Activated gamma-delta T cell (primary cell): ENCODE results near the gene TCF7.

Experiments used
- DNase-seq: peaks from one replicate; lab custom pipeline; 2025; lab: John Stamatoyannopoulos, UW

Gene TCF7

DNA sequence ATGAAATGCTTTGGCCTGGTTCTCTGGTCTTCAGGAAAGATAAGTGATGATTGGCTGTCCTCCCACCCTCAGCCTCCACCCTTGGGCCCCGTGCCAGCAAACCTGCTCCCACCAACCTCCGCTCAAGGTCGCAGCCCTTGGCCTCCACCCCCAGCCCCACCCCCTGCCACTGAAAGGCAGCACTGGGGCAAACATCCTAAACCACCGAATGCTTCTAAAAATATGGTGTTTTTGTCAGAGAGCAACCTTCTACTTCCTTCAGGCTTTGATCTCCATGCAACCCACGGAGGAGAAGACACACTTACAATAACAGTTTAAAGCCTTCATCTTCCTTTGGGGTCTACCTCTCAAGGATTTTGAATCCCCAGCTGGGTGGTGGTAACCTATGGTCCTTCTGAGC, 24.0 kb upstream of the TCF7 start:
- no peak for DNase-seq

DNA sequence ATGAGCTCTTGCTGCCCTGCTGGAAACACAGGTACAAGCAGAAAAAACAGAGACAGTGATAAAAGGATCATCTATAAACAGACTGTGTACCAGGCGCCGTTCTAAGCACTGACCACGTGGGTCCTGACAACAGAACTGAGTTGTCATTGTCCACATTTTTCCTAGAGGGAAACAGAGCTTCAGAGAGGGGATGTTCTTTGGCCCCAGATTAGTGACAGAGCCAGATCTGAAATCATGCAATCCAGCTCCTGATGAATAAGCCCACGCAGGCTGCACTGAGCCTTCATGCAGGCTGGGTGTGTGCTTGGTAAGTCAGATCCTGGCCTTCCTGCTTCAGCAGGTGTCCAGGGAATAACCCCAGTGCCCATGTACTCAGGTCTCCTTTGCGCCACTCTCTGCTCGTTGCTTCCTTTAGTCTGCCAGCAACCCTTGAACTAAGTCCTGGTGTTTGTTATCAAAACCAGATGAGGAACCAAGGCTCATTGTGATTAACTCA, 22.8 kb upstream of the TCF7 start:
- DNase-seq, result no peak

GRCh38 chr5:134092875-134093274, 21.6 kb upstream of the TCF7 start:
- DNase-seq, result no peak

DNA sequence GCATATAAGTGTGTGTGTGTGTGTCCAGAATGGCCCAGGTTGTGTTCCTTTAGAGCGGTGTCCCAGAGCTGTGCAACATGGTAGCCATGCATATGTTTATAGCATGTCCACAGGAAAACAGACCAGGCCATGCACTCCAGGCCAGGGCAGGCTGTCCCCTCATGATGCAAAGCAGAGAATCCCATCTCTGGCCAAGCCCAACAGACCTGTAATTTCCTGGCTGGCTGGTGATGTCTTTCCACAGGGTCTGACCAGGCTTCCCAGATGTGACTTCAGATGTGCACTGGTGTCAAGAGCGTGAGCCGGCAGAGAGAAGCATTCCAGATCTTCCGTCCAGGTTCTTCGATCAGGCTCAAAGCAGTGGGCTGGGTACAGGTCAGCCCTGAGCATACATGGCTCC, 21.1 kb upstream of the TCF7 start:
- no peak for DNase-seq

DNA sequence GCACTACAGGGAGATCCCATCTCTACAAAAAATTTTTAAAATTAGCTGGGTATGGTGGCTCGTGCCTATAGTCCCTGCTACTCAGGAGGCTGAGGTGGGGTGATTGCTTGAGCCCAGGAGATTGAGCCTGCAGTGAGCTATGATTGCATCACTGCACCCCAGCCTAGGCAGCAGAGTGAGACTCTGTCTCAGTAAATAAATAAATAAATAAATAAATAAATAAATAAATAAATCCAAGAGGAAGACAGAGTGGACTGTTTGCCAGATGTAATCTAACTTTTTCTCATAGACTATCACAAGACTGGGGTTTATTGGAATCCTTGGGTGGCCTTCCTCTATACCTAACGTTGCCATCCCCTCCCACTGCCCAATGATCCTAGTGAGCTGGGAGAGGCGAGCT, 19.2 kb upstream of the TCF7 start:
- DNase-seq, result no peak

DNA sequence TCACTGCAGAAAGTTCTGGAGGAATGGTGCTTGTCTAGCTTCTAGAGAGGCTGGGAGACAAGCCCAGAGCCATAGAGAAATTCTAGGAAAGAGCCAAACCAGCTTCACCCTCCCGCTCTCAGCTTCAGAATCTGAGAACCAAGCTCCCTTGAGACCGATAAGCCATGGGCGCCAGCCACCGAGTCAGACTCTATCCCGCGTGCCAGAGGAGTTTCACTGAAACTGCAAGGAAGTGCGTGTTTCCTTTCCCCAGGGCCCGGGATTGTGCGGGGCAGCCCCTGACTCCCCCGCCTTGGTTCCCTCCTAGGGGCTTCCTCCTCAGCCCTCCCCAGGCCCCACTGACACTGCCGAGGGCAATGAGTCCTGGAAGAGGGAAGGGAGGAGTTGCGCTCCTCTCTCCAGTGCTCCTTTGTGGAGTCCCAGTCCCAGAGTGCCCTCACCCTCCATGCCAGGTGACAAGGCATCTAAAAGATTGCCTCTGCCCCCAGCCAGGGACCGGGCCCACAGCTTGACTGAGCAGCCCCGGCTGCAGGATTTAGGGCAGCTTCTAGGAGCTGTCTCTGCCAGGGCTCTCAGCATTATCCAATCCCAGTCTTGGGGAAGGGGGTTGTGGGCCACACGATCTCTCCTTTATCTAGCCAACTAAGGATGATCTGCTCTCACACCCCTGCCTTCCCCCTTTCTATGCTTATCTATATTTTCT, 18.4 kb upstream of the TCF7 start:
- no peak for DNase-seq

DNA sequence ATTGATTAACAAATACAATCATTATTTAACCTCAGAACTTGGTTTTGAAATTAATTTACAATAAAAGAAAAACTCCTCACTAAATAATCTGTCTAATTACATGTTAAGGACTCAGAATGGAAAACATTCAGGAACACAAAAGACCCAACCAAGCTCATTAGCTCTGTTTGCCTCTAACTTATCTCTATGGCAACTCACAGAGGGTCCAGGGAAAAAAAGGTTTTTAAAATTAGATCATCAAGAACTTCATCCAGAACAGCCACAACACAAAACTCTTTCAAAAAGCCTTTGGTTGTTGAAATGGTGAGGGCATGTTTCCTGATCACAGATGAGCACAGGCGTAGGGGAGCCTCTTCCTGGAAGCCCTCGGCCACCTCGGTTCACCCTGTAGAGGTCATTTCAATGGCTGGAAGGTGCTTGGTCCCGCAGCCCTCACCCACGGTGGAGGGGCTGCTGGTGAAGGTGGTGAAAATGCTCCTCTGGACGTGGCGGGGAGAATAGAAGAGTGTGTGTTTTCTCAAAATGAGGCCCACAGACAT, 17.2 kb upstream of the TCF7 start:
- DNase-seq, result no peak

DNA sequence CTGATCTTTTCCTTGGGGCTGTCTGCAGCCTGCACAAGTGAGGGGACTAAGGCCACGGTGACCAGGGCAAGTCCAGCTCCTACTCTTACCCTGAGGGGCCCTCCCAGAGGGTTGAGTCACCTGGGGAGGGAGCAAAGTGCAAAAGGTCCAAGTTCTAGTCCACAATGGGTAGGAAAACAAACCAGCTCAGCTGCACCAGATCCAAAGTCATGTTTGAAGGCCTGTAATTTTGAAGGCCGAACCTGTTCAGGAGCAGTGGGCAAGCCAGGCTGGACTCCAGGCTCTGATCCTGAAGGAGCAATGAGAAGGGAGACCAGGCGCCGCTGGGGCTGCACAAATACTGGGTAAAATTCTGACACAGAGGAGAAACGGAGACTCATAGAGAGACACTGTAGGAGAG, 15.8 kb upstream of the TCF7 start:
- DNase-seq, result no peak

DNA sequence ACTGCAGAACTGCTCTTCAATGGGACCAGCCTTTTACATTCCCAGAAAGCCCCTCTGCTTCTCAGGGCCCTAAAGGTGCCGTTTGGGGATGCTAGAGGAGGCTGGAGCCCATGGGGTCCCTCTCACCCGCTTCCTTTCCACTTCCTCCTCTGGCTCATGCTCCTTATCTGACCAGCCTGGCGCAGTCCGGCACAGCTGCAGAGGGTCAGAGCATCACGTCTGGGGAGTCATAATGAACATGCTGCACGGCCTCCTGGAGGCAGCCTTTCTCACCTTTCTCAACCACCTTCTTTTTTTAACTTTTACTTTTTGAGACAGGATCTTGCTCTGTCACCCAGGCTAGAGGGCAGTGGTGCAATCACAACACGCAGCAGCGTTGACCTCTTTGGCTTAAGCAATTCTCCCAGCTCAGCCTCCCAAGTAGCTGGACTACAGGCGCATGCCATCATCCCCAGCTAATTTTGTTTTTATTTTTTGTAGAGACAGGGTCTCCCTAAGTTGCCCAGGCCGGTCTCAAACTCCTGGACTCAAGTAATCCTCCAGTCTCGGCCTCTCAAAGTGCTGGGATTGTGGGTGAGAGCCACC, 15.1 kb upstream of the TCF7 start:
- no peak for DNase-seq

- DNase-seq, result no peak
Measured at GRCh38 chr5:134099939-134100282, 14.6 kb upstream of the TCF7 start.

- peak; percentile 60 for DNase-seq
Measured at GRCh38 chr5:134100283-134101091, 14.0 kb upstream of the TCF7 start.

DNA sequence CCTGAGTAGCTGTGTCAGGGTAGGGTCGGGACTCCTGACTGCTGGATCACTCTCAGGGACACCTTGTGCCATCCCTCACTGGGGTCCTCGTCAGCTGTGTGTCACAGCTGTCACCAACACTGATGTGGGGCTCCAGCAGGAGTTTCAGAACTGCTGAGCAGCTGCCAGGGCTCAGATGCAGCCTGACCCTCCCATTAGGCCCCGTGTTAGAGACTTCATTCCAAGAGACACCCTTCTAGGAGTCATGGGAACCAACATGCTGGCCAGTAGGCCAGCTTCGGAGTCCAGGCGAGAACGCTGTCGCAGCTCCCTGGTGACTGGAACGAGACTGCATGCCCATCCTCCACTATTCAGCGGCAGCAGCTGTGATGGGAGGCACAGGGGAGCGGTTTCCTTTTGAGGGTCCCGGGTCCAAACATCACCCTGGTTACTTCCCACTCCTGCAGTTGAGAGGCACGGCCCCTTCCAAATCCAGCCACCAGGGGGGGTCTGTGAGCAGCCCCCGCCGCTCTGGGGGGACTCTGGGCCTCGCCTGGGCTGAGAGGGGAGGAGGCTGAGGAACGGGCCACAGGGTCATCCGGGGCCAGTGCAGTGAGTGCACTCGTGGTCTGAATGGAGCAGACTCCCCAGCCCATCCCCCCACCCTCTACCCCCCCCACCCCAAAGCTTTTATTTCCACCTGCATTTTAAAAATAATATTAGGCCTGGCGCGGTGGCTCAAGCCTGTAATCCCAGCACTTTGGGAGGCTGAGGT, 12.6 kb upstream of the TCF7 start:
- peak; percentile 38 for DNase-seq

- no peak for DNase-seq
Measured at GRCh38 chr5:134103397-134103796, 11.1 kb upstream of the TCF7 start.

DNA sequence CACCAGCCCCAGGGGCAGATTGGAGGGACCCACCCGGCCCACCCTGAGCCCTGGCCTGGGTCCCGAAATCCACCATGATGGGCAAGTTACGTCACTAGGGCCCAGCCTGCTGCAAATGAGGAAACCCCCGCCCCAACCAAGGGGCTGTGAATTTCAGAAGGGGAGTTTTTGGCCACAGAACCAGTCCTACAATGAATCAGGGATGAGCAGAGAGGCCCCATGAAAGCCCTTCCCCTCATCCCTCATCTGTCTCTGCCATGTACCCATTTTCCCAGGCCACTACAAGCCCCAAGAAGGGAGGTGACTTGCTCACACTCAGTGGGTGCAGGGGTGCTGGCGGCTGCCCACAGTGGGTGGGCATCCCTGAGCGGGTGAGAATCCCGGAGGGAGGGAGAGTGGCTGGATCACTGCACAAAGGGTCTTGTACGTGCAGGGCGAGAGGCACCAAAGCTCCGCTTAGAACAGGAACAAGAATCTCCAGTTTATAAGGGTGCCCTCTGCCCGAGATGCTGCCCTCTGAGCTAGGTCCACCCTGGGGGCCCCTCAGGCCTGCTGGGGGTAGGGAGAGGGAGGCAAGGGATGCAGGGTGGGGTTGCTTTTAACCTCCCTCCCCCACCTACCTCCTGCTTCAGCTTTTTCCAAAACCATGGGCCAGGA, 10.4 kb upstream of the TCF7 start:
- no peak for DNase-seq

- DNase-seq, result no peak
Measured at GRCh38 chr5:134106991-134107701, 7.3 kb upstream of the TCF7 start.

- DNase-seq, result no peak
Measured at GRCh38 chr5:134107779-134108178, 6.7 kb upstream of the TCF7 start.

DNA sequence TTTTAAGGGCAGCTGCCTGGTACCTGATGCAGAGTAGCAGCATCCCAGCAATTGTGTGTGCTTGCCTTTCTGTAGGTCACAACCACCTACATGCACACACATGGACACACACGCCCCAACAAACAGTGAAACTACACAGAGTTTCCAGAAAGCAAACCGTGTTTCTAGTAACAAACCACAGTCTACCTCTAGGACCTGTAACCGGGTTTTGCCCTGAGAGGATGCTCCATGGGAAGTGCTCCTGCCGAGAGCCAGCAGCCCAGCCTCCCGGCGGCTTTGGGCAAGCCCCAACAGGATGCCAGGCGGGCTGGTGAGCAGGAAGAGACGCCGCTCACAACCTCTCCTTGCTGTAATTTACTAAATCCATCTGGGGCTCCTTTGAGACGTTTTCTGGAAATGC, 4.1 kb upstream of the TCF7 start:
- DNase-seq, result no peak

- no peak for DNase-seq
Measured at GRCh38 chr5:134111741-134112647, 2.5 kb upstream of the TCF7 start.

- DNase-seq, result no peak
Measured at GRCh38 chr5:134112726-134113362, 1.6 kb upstream of the TCF7 start.
